Right forelimb (tissue), 1 donor: ENCODE measurements around the gene TAGLN.
A peak's percentile ranks its signal among the peaks of the same experiment; 100 is the strongest.
"Not testable (repeated sequence)": the region's sequence is repeated elsewhere in the genome, so short reads cannot be mapped to it uniquely, and the experiment has no call there.

Experiments
- DNase-seq: peaks from one replicate; pipeline ENCODE4 v3.0.0-alpha.2; 2018

TAGLN gene

GRCh38 chr11:117181586-117182550, 17.3 kb upstream of the TAGLN start:
- no peak for DNase-seq

GRCh38 chr11:117182551-117182935, 16.6 kb upstream of the TAGLN start:
- no peak for DNase-seq

GRCh38 chr11:117183178-117183577, 16.0 kb upstream of the TAGLN start:
- not testable (repeated sequence) for DNase-seq

- no peak for DNase-seq
These were observed 15.3 kb upstream of the TAGLN start for GRCh38 chr11:117183724-117184349.

GRCh38 chr11:117185736-117186430, 13.3 kb upstream of the TAGLN start:
- DNase-seq, result no peak

- no peak for DNase-seq
These were observed 12.8 kb upstream of the TAGLN start for GRCh38 chr11:117186431-117186761.

GRCh38 chr11:117187007-117187406, 12.2 kb upstream of the TAGLN start:
- no peak for DNase-seq

- DNase-seq, result no peak
These were observed 11.8 kb upstream of the TAGLN start for GRCh38 chr11:117187428-117187798.

GRCh38 chr11:117187799-117188481, 11.2 kb upstream of the TAGLN start:
- peak; percentile 26 for DNase-seq

GRCh38 chr11:117188620-117189081, 10.5 kb upstream of the TAGLN start:
- DNase-seq, result peak; percentile 31

- peak; percentile 34 for DNase-seq
These were observed 9.8 kb upstream of the TAGLN start for GRCh38 chr11:117189191-117189940.

GRCh38 chr11:117189941-117190544, 9.1 kb upstream of the TAGLN start:
- peak; percentile 25 for DNase-seq

- DNase-seq, result peak; percentile 20
These were observed 7.3 kb upstream of the TAGLN start for GRCh38 chr11:117191680-117192400.

GRCh38 chr11:117192401-117192875, 6.7 kb upstream of the TAGLN start:
- DNase-seq, result peak; percentile 34

GRCh38 chr11:117193130-117194020, 5.8 kb upstream of the TAGLN start:
- peak; percentile 20 for DNase-seq

GRCh38 chr11:117194267-117194666, 4.9 kb upstream of the TAGLN start:
- DNase-seq, result peak; percentile 26

- DNase-seq, result no peak
These were observed 3.9 kb upstream of the TAGLN start for GRCh38 chr11:117195258-117195657.

GRCh38 chr11:117195761-117196160, 3.4 kb upstream of the TAGLN start:
- DNase-seq, result no peak

- DNase-seq, result no peak
These were observed 2.2 kb upstream of the TAGLN start for GRCh38 chr11:117197006-117197405.
